ENCODE results near the gene FLOT2. TPM values are rescaled to one million over a fixed set of nuclear protein-coding genes. Genes with fewer than 3 reads are reported as not detected.

Gene FLOT2
- total and polyA plus RNA-seq, 3 experiments from 2014 or later, result 113 to 268 (median 115) TPM

DNA sequence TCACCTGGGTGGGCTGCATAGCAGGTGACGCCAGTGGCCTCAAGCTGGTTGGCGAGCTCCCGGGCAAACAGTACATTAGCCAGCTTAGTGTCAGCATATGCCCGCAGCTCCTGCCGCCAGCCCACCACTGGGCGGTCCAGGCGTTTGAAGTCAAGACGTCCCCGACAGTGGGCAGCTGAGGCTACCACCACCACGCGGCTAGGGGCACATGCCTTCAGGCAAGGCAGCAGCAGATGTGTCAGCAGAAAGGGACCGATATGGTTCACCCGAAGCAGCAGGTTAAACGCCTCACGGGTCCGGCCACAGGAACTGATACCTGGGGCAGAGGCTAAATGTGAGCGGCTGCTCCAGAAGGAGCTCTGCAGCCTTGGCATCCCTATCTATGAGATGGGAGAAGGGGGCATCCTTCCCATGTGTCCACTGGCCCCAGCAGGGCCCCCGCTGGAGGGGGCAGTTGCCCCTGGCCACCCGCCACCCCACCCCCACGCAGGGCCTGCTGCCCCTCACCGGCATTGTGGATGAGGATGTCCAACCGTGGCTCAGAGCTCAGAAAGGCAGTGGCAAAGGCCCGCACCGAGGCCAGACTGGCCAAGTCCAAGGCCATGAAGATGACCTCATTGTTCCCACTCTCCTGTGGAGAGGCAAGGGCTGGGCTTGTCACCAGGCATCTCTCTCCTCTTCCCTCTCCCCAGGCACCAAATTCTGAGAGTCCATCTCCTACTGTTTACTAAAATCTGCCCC lies 3.6 kb upstream of the FLOT2 start:
- ChIA-PET CTCF (interaction anchor here (0.8 to 4.9 kb wide), 12 partner anchors 7 to 174 kb away, joined by 3 to 31 read pairs (median 5); partner anchors contain the start of genes FAM222B, NEK8 and TLCD1), POLR2A (interaction anchor here (1.9 kb wide), 1 partner anchor 48 kb away, joined by 10 read pairs; no protein-coding TSS in a partner anchor)
- Histone ChIP-seq H3K9me3 (ENCODE audit: low read length) (no peaks in the 10 kb centered on the region), H3K27ac (ENCODE audit: low read depth, low read length) (peak overlapping the region; percentile 82), H3K4me1 (ENCODE audit: insufficient read depth, low read length) (peaks cover 50% of the 10 kb centered on the region), H3K27me3 (ENCODE audit: insufficient read depth, low read length, poor library complexity, severe bottlenecking) (no peaks in the 10 kb centered on the region), H3K36me3 (ENCODE audit: insufficient read depth, low read length) (peaks cover 5% of the 10 kb centered on the region), H3K4me3 (ENCODE audit: low read length) (peak overlapping the region; percentile 71)
- no peaks in the 10 kb centered on the region for H3K9me3 Mint-ChIP-seq
- no peak for DNase-seq
- peaks cover 44 to 61% (median 49%) of the 10 kb centered on the region in 3 donors for H3K4me1 Mint-ChIP-seq
- H3K4me3 Mint-ChIP-seq, result peak overlapping the region; percentile 87 to 95 (median 92)
- H3K36me3 Mint-ChIP-seq, result peaks cover 0 to 46% (median 9%) of the 10 kb centered on the region in 3 donors
- H3K27me3 Mint-ChIP-seq, result no peaks in the 10 kb centered on the region
- H3K27ac Mint-ChIP-seq, result peak overlapping the region in 6 of 8 donors; percentile 43 to 97 (median 92)

- H3K27ac ChIP-seq (ENCODE audit: low read depth, low read length), result no peak overlapping the region
- H3K9me3 ChIP-seq (ENCODE audit: low read length), result no peaks in the 10 kb centered on the region
- H3K36me3 Mint-ChIP-seq, result peaks cover 0 to 35% (median 8%) of the 10 kb centered on the region in 3 donors
- peaks cover 54 to 74% (median 60%) of the 10 kb centered on the region in 3 donors for H3K4me1 Mint-ChIP-seq
- peaks cover 60% of the 10 kb centered on the region for H3K4me1 ChIP-seq (ENCODE audit: insufficient read depth, low read length)
- H3K9me3 Mint-ChIP-seq, result no peaks in the 10 kb centered on the region
- H3K27me3 ChIP-seq (ENCODE audit: insufficient read depth, low read length, poor library complexity, severe bottlenecking), result no peaks in the 10 kb centered on the region
- peaks cover 5% of the 10 kb centered on the region for H3K36me3 ChIP-seq (ENCODE audit: insufficient read depth, low read length)
- CTCF ChIA-PET, result interaction anchor here (1.0 to 3.2 kb wide), 6 partner anchors 24 to 218 kb away, joined by 3 to 12 read pairs (median 4); partner anchors contain the start of gene TLCD1
- H3K4me3 ChIP-seq (ENCODE audit: low read length), result no peak overlapping the region
- peak overlapping the region in 6 of 7 donors; percentile 18 to 88 (median 62) for H3K4me3 Mint-ChIP-seq
- no peaks in the 10 kb centered on the region for H3K27me3 Mint-ChIP-seq
- peak overlapping the region; percentile 13 to 94 (median 73) for H3K27ac Mint-ChIP-seq
- POLR2A ChIA-PET, result interaction anchor here (3.1 kb wide), 1 partner anchor 51 kb away, joined by 28 read pairs; the partner anchor contains the start of gene PHF12
- no peak for DNase-seq
Observed at GRCh38 chr17:28899212-28899815, 1.8 kb upstream of the FLOT2 start.

DNA sequence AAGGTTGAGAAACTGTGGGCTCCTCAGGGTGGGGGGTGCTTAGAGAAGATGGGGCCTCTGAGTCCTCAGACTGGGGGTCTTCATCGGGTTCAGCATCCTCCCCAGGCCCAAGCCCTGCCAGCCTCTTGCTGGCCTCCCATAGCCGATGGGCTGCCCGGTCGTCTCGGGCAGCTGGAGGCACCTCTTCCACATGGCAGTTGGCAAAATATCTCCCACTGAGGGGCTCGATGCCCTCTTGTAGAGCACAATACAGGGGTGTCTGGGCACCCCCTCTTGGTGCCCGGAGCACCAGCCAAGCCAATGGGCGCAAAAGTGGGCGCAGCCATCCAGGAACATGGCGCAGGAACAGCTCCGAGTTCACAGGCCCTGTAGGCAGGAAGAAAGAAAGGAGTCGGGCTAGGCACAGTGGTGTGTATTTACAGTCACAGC lies 1.0 kb upstream of the FLOT2 start:
- Histone ChIP-seq H3K4me1 (ENCODE audit: insufficient read depth, low read length) (peaks cover 64% of the 10 kb centered on the region), H3K36me3 (ENCODE audit: insufficient read depth, low read length) (peaks cover 5% of the 10 kb centered on the region), H3K9me3 (ENCODE audit: low read length) (no peaks in the 10 kb centered on the region), H3K4me3 (ENCODE audit: low read length) (no peak overlapping the region), H3K27ac (ENCODE audit: low read depth, low read length) (no peak overlapping the region), H3K27me3 (ENCODE audit: insufficient read depth, low read length, poor library complexity, severe bottlenecking) (no peaks in the 10 kb centered on the region)
- Mint-ChIP-seq H3K27me3 (no peaks in the 10 kb centered on the region), H3K4me1 (peaks cover 58 to 76% (median 61%) of the 10 kb centered on the region in 3 donors), H3K36me3 (peaks cover 0 to 36% (median 8%) of the 10 kb centered on the region in 3 donors), H3K27ac (peak overlapping the region in 6 of 8 donors; percentile 37 to 97 (median 94)), H3K4me3 (peak overlapping the region; percentile 59 to 98 (median 96)), H3K9me3 (no peaks in the 10 kb centered on the region)
- ChIA-PET CTCF (interaction anchor here (0.9 to 3.2 kb wide), 12 partner anchors 8 to 219 kb away, joined by 3 to 16 read pairs (median 4); partner anchors contain the start of genes PHF12 and TLCD1), POLR2A (interaction anchor here (0.7 to 3.1 kb wide), 3 partner anchors 12 to 171 kb away, joined by 3 to 28 read pairs (median 3); partner anchors contain the start of gene PHF12)
- DNase-seq, result no peak

GRCh38 chr17:28897769-28898526 lies 415 bp upstream of the FLOT2 start:
- H3K36me3 ChIP-seq (ENCODE audit: insufficient read depth, low read length), result peaks cover 5% of the 10 kb centered on the region
- peak in 1 of 5 donors; percentile 58 for DNase-seq
- peak overlapping the region; percentile 84 for H3K27ac ChIP-seq (ENCODE audit: low read depth, low read length)
- CTCF ChIA-PET, result interaction anchor here (0.7 to 3.2 kb wide), 16 partner anchors 8 to 178 kb away, joined by 3 to 16 read pairs (median 4); partner anchors contain the start of genes FAM222B, PHF12, RPL23A and TLCD1
- Mint-ChIP-seq H3K27ac (peak overlapping the region; percentile 83 to 97 (median 95)), H3K4me1 (peaks cover 59 to 77% (median 62%) of the 10 kb centered on the region in 3 donors), H3K4me3 (peak overlapping the region; percentile 88 to 99 (median 97)), H3K27me3 (no peaks in the 10 kb centered on the region), H3K36me3 (peaks cover 0 to 42% (median 8%) of the 10 kb centered on the region in 3 donors), H3K9me3 (no peaks in the 10 kb centered on the region)
- H3K9me3 ChIP-seq (ENCODE audit: low read length), result no peaks in the 10 kb centered on the region
- no peaks in the 10 kb centered on the region for H3K27me3 ChIP-seq (ENCODE audit: insufficient read depth, low read length, poor library complexity, severe bottlenecking)
- POLR2A ChIA-PET, result interaction anchor here (0.6 to 3.1 kb wide), 7 partner anchors 13 to 187 kb away, joined by 3 to 28 read pairs (median 4); partner anchors contain the start of gene PHF12
- H3K4me1 ChIP-seq (ENCODE audit: insufficient read depth, low read length), result peaks cover 64% of the 10 kb centered on the region
- peak overlapping the region; percentile 93 for H3K4me3 ChIP-seq (ENCODE audit: low read length)

GRCh38 chr17:28896491-28896883 lies 1.0 kb downstream of the FLOT2 start:
- Histone ChIP-seq H3K27ac (ENCODE audit: low read depth, low read length) (peak overlapping the region; percentile 84), H3K4me3 (ENCODE audit: low read length) (peak overlapping the region; percentile 93), H3K4me1 (ENCODE audit: insufficient read depth, low read length) (peaks cover 72% of the 10 kb centered on the region), H3K36me3 (ENCODE audit: insufficient read depth, low read length) (peaks cover 5% of the 10 kb centered on the region), H3K27me3 (ENCODE audit: insufficient read depth, low read length, poor library complexity, severe bottlenecking) (no peaks in the 10 kb centered on the region), H3K9me3 (ENCODE audit: low read length) (no peaks in the 10 kb centered on the region)
- CTCF ChIA-PET, result interaction anchor here (1.0 to 3.1 kb wide), 7 partner anchors 12 to 170 kb away, joined by 3 to 16 read pairs (median 5); no protein-coding TSS in a partner anchor
- Mint-ChIP-seq H3K9me3 (no peaks in the 10 kb centered on the region), H3K27ac (peak overlapping the region; percentile 83 to 98 (median 96)), H3K36me3 (peaks cover 0 to 43% (median 10%) of the 10 kb centered on the region in 3 donors), H3K4me3 (peak overlapping the region; percentile 88 to 99 (median 97)), H3K27me3 (no peaks in the 10 kb centered on the region), H3K4me1 (peaks cover 61 to 80% (median 66%) of the 10 kb centered on the region in 3 donors)
- DNase-seq, result no peak
- POLR2A ChIA-PET, result interaction anchor here (1.1 to 1.6 kb wide), 3 partner anchors 41 to 84 kb away, joined by 3 to 5 read pairs (median 4); no protein-coding TSS in a partner anchor

DNA sequence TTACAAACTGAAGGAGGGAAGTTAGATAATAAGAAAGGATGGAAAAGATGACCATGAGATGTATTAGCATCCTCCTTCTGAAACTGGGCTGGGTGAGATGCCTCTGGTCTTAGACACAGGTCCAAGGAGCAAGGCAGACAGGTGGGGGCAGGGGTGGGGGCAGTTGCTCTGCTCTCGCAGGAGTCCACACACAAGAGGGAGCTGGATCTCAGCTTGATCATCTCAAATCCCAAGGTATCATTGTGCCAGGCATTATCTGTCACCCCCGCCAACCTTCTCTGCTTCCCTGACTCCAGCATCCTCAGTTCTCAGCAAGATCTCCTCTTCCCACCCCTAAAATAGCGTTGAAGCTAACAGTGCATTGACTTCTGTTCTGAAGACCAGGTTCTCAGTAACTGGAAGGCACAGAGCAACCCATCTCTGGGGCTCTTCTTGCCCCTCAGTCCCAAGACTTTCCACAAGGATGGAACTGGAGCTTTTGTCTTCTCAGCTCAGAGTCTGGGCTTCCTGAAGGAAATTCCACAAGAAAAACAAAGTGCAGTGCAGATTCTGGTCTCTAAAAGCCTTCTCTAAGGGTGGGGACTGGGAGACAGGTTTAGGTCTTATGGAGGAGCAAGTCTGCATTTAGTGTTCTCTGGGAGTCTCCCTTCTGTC lies 1.6 kb downstream of the FLOT2 start:
- Histone ChIP-seq H3K36me3 (ENCODE audit: insufficient read depth, low read length) (peaks cover 5% of the 10 kb centered on the region), H3K4me1 (ENCODE audit: insufficient read depth, low read length) (peaks cover 72% of the 10 kb centered on the region), H3K4me3 (ENCODE audit: low read length) (peak overlapping the region; percentile 93), H3K27me3 (ENCODE audit: insufficient read depth, low read length, poor library complexity, severe bottlenecking) (no peaks in the 10 kb centered on the region), H3K27ac (ENCODE audit: low read depth, low read length) (peak overlapping the region; percentile 84), H3K9me3 (ENCODE audit: low read length) (no peaks in the 10 kb centered on the region)
- Mint-ChIP-seq H3K4me1 (peaks cover 64 to 81% (median 70%) of the 10 kb centered on the region in 3 donors), H3K27me3 (no peaks in the 10 kb centered on the region), H3K36me3 (peaks cover 0 to 49% (median 13%) of the 10 kb centered on the region in 3 donors), H3K9me3 (no peaks in the 10 kb centered on the region), H3K27ac (peak overlapping the region; percentile 83 to 98 (median 96)), H3K4me3 (peak overlapping the region; percentile 88 to 99 (median 97))
- ChIA-PET CTCF (interaction anchor here (1.3 to 3.1 kb wide), 6 partner anchors 12 to 169 kb away, joined by 3 to 16 read pairs (median 5); no protein-coding TSS in a partner anchor), POLR2A (interaction anchor here (0.5 to 1.4 kb wide), 3 partner anchors 29 to 83 kb away, joined by 3 to 5 read pairs (median 5); no protein-coding TSS in a partner anchor)
- DNase-seq, result no peak
